ENCODE measurements around the gene MEGF11. TPM values are rescaled to one million over a fixed set of nuclear protein-coding genes. Genes with fewer than 3 reads are reported as not detected.
"Not testable (repeated sequence)": the region's sequence is repeated elsewhere in the genome, so short reads cannot be mapped to it uniquely, and the experiment has no call there.

The MEGF11 gene
- total RNA-seq, 1 experiment from 2014 or later = 0.09 TPM

GRCh38 chr15:66264859-66265513 lies 11.4 kb upstream of the MEGF11 start:
- Mint-ChIP-seq H3K36me3 (ENCODE audit: insufficient read depth, unreplicated experiment) (no peaks in the 10 kb centered on the region), H3K9me3 (ENCODE audit: unreplicated experiment) (peaks cover 7% of the 10 kb centered on the region), H3K4me3 (ENCODE audit: unreplicated experiment) (no peak overlapping the region), H3K4me1 (ENCODE audit: insufficient read depth, unreplicated experiment) (peaks cover 6% of the 10 kb centered on the region), H3K27ac (ENCODE audit: low read depth, unreplicated experiment) (no peak overlapping the region), H3K27me3 (ENCODE audit: insufficient read depth, unreplicated experiment) (peaks cover 39% of the 10 kb centered on the region)
- no peak for TF ChIP-seq CTCF (IDR thresholded peaks at IDR 0.05; ENCODE audit: unreplicated experiment)
- no peak for DNase-seq (ENCODE audit: unreplicated experiment)
- intact Hi-C loops (cut with micrococcal nuclease) = no loop called here
- no TSS peak for BruUV-seq (replicated peaks)
- ChIA-PET POLR2A (no interaction called here), CTCF (interaction anchor here (0.6 to 0.7 kb wide), 2 partner anchors 883 to 1612 kb away, joined by 3 read pairs; no protein-coding TSS in a partner anchor)

GRCh38 chr15:66262837-66263236 lies 9.3 kb upstream of the MEGF11 start:
- CTCF ChIA-PET = interaction anchor here (2.1 kb wide), 1 partner anchor 10 kb away, joined by 4 read pairs; no protein-coding TSS in a partner anchor
- H3K4me1 Mint-ChIP-seq (ENCODE audit: insufficient read depth, unreplicated experiment); H3K36me3 Mint-ChIP-seq (ENCODE audit: insufficient read depth, unreplicated experiment); H3K27ac Mint-ChIP-seq (ENCODE audit: low read depth, unreplicated experiment); H3K4me3 Mint-ChIP-seq (ENCODE audit: unreplicated experiment); DNase-seq (ENCODE audit: unreplicated experiment); BruUV-seq (replicated peaks); intact Hi-C loops (cut with micrococcal nuclease); POLR2A ChIA-PET; H3K9me3 Mint-ChIP-seq (ENCODE audit: unreplicated experiment): not testable (repeated sequence)
- peaks cover 37% of the 10 kb centered on the region for H3K27me3 Mint-ChIP-seq (ENCODE audit: insufficient read depth, unreplicated experiment)

DNA sequence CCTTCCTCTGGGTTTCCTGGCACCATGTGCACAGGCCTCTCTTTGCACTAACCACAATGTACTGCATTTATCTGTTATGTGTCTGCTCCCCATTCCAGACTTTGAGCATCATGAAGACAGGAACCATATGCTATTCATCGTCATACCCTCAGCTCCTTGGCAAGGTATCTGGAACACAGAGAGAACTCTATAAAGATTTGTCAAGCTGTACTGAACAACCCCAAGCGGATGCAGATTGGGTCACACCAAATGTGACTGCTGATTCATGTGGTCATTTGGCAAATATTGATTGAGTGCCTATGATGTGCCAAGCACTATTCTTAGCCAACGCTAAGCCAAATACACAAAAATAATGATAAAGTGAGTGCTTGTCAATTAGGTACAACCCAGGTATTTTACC lies 7.5 kb upstream of the MEGF11 start:
- H3K27ac Mint-ChIP-seq (ENCODE audit: low read depth, unreplicated experiment) = no peak overlapping the region
- H3K4me1 Mint-ChIP-seq (ENCODE audit: insufficient read depth, unreplicated experiment) = no peaks in the 10 kb centered on the region
- H3K27me3 Mint-ChIP-seq (ENCODE audit: insufficient read depth, unreplicated experiment) = peaks cover 45% of the 10 kb centered on the region
- ChIA-PET POLR2A (interaction anchor here (1.1 kb wide), 1 partner anchor 9 kb away, joined by 3 read pairs; no protein-coding TSS in a partner anchor), CTCF (interaction anchor here (2.1 kb wide), 1 partner anchor 8 kb away, joined by 4 read pairs; no protein-coding TSS in a partner anchor)
- intact Hi-C loops (cut with micrococcal nuclease) = no loop called here
- TF ChIP-seq CTCF (IDR thresholded peaks at IDR 0.05; ENCODE audit: unreplicated experiment) = no peak
- H3K36me3 Mint-ChIP-seq (ENCODE audit: insufficient read depth, unreplicated experiment) = no peaks in the 10 kb centered on the region
- H3K4me3 Mint-ChIP-seq (ENCODE audit: unreplicated experiment) = no peak overlapping the region
- peaks cover 7% of the 10 kb centered on the region for H3K9me3 Mint-ChIP-seq (ENCODE audit: unreplicated experiment)
- BruUV-seq (replicated peaks) = no TSS peak
- DNase-seq (ENCODE audit: unreplicated experiment) = no peak

DNA sequence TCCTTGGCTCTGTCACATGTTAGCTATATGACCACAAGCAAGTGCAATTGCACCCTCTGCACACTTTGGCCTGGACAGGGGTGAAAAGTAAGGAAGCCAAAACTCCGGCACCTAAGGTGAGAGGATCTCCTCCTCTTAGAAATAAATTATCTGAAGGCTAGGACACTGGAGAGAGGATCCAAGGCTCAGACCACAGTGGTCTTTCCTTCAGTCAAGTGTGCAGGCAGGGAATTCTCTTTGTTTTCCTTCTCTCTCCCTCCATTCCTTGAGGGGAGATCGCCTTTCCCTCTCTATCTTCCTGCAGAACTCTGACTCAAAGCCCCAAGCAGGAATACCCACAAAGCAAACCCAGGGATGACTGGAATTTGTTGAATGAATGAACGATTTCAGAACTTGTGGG lies 3.1 kb upstream of the MEGF11 start:
- ChIA-PET CTCF (interaction anchor here (0.7 kb wide), 2 partner anchors 23 to 106 kb away, joined by 3 to 4 read pairs; no protein-coding TSS in a partner anchor), POLR2A (no interaction called here)
- Mint-ChIP-seq H3K27me3 (ENCODE audit: insufficient read depth, unreplicated experiment) (peaks cover 55% of the 10 kb centered on the region), H3K4me3 (ENCODE audit: unreplicated experiment) (no peak overlapping the region), H3K27ac (ENCODE audit: low read depth, unreplicated experiment) (no peak overlapping the region), H3K4me1 (ENCODE audit: insufficient read depth, unreplicated experiment) (peaks cover 6% of the 10 kb centered on the region), H3K9me3 (ENCODE audit: unreplicated experiment) (no peaks in the 10 kb centered on the region), H3K36me3 (ENCODE audit: insufficient read depth, unreplicated experiment) (no peaks in the 10 kb centered on the region)
- intact Hi-C loops (cut with micrococcal nuclease) = no loop called here
- no peak for TF ChIP-seq CTCF (IDR thresholded peaks at IDR 0.05; ENCODE audit: unreplicated experiment)
- BruUV-seq (replicated peaks) = no TSS peak
- no peak for DNase-seq (ENCODE audit: unreplicated experiment)
